ENCODE data around the gene TTC7B. TPM values are rescaled to one million over a fixed set of nuclear protein-coding genes. Genes with fewer than 3 reads are reported as not detected.

TTC7B gene
- total RNA-seq, 1 experiment from 2014 or later: 9.6 TPM

DNA sequence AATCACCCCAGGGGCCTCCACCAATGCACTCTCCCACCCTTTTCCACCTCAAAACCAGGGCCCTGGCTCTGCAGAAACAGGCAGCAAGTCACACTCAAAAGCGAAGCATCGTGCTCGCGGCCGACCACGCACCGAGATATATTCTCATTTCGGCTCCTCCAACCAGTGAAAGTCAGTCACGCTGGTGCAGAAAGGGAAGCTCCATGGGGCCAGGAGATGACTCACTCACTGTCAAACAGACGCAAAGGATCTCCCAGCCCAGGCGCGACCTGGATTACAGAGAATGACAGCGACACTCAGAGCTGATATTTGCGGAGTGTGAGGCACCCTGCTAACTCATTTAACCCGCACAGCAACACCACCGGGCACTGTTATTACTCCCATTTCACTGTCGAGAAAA is 245.8 kb downstream of the TTC7B start:
- TF ChIP-seq, protein P1, sequence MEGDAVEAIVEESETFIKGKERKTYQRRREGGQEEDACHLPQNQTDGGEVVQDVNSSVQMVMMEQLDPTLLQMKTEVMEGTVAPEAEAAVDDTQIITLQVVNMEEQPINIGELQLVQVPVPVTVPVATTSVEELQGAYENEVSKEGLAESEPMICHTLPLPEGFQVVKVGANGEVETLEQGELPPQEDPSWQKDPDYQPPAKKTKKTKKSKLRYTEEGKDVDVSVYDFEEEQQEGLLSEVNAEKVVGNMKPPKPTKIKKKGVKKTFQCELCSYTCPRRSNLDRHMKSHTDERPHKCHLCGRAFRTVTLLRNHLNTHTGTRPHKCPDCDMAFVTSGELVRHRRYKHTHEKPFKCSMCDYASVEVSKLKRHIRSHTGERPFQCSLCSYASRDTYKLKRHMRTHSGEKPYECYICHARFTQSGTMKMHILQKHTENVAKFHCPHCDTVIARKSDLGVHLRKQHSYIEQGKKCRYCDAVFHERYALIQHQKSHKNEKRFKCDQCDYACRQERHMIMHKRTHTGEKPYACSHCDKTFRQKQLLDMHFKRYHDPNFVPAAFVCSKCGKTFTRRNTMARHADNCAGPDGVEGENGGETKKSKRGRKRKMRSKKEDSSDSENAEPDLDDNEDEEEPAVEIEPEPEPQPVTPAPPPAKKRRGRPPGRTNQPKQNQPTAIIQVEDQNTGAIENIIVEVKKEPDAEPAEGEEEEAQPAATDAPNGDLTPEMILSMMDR (IDR thresholded peaks at IDR 0.05; ENCODE audit: unreplicated experiment): no peak
- no peak overlapping the region for H3K27ac Mint-ChIP-seq (ENCODE audit: unreplicated experiment)
- H3K9me3 Mint-ChIP-seq (ENCODE audit: low read depth, unreplicated experiment): no peaks in the 10 kb centered on the region
- no TSS peak for BruUV-seq (replicated peaks)
- H3K36me3 Mint-ChIP-seq (ENCODE audit: insufficient read depth, unreplicated experiment): no peaks in the 10 kb centered on the region
- intact Hi-C loops (cut with micrococcal nuclease; ENCODE audit: unreplicated experiment): no loop called here
- no peaks in the 10 kb centered on the region for H3K27me3 Mint-ChIP-seq (ENCODE audit: unreplicated experiment)
- DNase-seq: no peak
- CTCF ChIA-PET: no interaction called here
- no peaks in the 10 kb centered on the region for H3K4me1 Mint-ChIP-seq (ENCODE audit: low read depth, unreplicated experiment)
- H3K4me3 Mint-ChIP-seq (ENCODE audit: low read depth, unreplicated experiment): no peak overlapping the region

DNA sequence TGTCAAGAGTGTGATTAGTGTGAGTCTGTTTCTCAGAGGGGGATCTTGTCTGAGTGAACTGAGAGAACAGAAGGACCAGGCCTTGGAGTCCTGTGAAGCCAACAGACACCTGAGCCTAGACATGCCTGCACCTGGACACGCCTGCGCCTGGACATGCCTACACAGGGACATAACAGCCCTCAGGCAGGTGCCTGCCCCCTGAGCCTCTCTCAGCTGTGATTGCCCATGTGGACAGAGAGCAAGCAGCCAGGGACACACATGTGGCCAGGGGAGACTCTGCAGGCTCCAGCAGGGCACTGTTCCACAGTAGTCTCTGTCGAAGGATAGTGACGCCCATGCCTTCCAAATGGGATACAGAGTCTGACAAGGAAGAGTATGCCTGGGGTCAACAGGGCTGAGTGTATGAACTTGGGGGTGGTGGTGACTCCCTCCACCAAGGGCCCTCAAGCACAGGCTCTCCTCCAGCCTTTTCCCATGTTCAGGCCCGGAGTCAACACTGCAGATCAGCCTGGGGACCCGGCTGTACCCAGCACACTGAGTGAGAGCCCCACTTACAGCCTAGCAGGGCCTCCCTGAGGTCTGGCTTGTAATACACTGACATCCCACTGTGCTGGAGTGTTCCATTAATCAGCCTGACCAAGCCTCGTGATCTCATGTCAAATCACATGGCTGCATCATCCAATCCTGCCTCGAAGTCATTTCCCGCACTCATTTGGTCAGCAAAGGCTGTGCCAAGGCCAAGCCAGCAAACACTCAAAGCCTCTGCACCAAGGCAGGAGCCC is 246.4 kb downstream of the TTC7B start:
- Mint-ChIP-seq H3K4me1 (ENCODE audit: low read depth, unreplicated experiment) (no peaks in the 10 kb centered on the region), H3K9me3 (ENCODE audit: low read depth, unreplicated experiment) (no peaks in the 10 kb centered on the region), H3K36me3 (ENCODE audit: insufficient read depth, unreplicated experiment) (no peaks in the 10 kb centered on the region), H3K27ac (ENCODE audit: unreplicated experiment) (no peak overlapping the region), H3K4me3 (ENCODE audit: low read depth, unreplicated experiment) (no peak overlapping the region), H3K27me3 (ENCODE audit: unreplicated experiment) (no peaks in the 10 kb centered on the region)
- no TSS peak for BruUV-seq (replicated peaks)
- intact Hi-C loops (cut with micrococcal nuclease; ENCODE audit: unreplicated experiment): no loop called here
- CTCF ChIA-PET: no interaction called here
- TF ChIP-seq, protein P1 (IDR thresholded peaks at IDR 0.05; ENCODE audit: unreplicated experiment): no peak
- DNase-seq: no peak

DNA sequence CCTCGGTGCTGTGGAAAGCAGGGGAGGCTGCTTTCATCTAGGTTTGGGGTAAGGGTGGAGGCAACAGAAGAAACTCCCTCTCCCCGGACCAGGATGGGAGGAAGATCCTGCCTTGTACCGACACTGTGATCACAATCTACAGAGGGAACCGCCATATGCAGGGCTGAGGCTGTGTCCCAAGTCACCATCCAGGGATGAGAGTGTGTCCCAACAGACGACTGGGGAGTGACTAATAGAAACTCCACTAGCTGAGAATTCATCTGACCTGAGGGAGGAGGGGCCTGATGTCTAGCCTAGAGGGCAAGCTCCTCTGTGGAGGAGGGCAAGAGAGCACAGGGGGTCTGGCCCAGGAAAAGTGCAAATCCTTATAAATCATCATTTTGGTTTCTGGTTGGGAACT is 247.0 kb downstream of the TTC7B start:
- no peaks in the 10 kb centered on the region for H3K36me3 Mint-ChIP-seq (ENCODE audit: insufficient read depth, unreplicated experiment)
- intact Hi-C loops (cut with micrococcal nuclease; ENCODE audit: unreplicated experiment): no loop called here
- TF ChIP-seq, protein P1 (IDR thresholded peaks at IDR 0.05; ENCODE audit: unreplicated experiment): no peak
- CTCF ChIA-PET: no interaction called here
- H3K27ac Mint-ChIP-seq (ENCODE audit: unreplicated experiment): no peak overlapping the region
- DNase-seq: no peak
- H3K9me3 Mint-ChIP-seq (ENCODE audit: low read depth, unreplicated experiment): no peaks in the 10 kb centered on the region
- H3K27me3 Mint-ChIP-seq (ENCODE audit: unreplicated experiment): no peaks in the 10 kb centered on the region
- no peak overlapping the region for H3K4me3 Mint-ChIP-seq (ENCODE audit: low read depth, unreplicated experiment)
- H3K4me1 Mint-ChIP-seq (ENCODE audit: low read depth, unreplicated experiment): no peaks in the 10 kb centered on the region
- no TSS peak for BruUV-seq (replicated peaks)

DNA sequence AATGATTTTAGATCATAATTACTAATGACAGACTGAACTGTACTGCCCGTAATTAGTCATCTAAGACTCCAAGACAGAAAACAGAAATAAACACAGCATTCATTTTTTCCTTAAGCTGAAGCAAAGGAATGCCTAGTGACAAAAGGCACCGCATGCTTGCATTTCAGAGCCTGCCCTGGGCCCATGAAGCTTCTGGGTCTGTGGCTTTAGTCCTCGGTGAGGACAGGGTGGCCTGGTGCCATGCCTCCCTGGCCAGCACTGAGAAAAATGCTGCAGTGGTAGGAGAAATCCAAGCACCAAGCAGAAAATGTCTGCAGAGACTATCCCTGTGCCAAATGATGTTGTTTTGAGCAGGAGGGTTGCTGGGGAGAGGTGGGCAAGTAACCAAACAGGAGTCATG is 247.8 kb downstream of the TTC7B start:
- H3K9me3 Mint-ChIP-seq (ENCODE audit: low read depth, unreplicated experiment): no peaks in the 10 kb centered on the region
- no peak for DNase-seq
- intact Hi-C loops (cut with micrococcal nuclease; ENCODE audit: unreplicated experiment): no loop called here
- no peaks in the 10 kb centered on the region for H3K4me1 Mint-ChIP-seq (ENCODE audit: low read depth, unreplicated experiment)
- no peaks in the 10 kb centered on the region for H3K36me3 Mint-ChIP-seq (ENCODE audit: insufficient read depth, unreplicated experiment)
- CTCF ChIA-PET: no interaction called here
- no peaks in the 10 kb centered on the region for H3K27me3 Mint-ChIP-seq (ENCODE audit: unreplicated experiment)
- TF ChIP-seq, protein P1 (IDR thresholded peaks at IDR 0.05; ENCODE audit: unreplicated experiment): no peak
- no peak overlapping the region for H3K4me3 Mint-ChIP-seq (ENCODE audit: low read depth, unreplicated experiment)
- no TSS peak for BruUV-seq (replicated peaks)
- no peak overlapping the region for H3K27ac Mint-ChIP-seq (ENCODE audit: unreplicated experiment)

Measured in Calu3 (cell line).